NCI-H1417 (cell line): Measurements from ENCODE around the gene NXPH4.

ENCODE experiments used
- DNase-seq, 3 experiments: peaks; one replicate each; lab custom pipeline; 2025; lab: John Stamatoyannopoulos, UW

NXPH4 gene

GRCh38 chr12:57242691-57243454, 26.3 kb downstream of the NXPH4 start:
- DNase-seq: peak; percentile 81 to 98 (median 98)

- peak; percentile 41 to 87 (median 45) for DNase-seq
These were observed 27.1 kb downstream of the NXPH4 start for GRCh38 chr12:57243521-57244311.

GRCh38 chr12:57244312-57244696, 27.7 kb downstream of the NXPH4 start:
- DNase-seq: peak in 1 of 3 experiments; percentile 9

GRCh38 chr12:57247041-57247440, 30.4 kb downstream of the NXPH4 start:
- DNase-seq: no peak

- no peak for DNase-seq
These were observed 32.5 kb downstream of the NXPH4 start for GRCh38 chr12:57248934-57249742.

- DNase-seq: no peak
These were observed 33.9 kb downstream of the NXPH4 start for GRCh38 chr12:57250541-57250940.

- no peak for DNase-seq
These were observed 34.4 kb downstream of the NXPH4 start, which contains the start of gene STAC3 for GRCh38 chr12:57250956-57251355. STAC3 (minus strand) TSS chr12:57251187; CDS start chr12:57249636, 1,551 bp downstream.

- no peak for DNase-seq
These were observed 38.1 kb downstream of the NXPH4 start for GRCh38 chr12:57254506-57255280.

GRCh38 chr12:57255916-57256315, 39.3 kb downstream of the NXPH4 start:
- DNase-seq: no peak

- no peak for DNase-seq
These were observed 42.7 kb downstream of the NXPH4 start for GRCh38 chr12:57258977-57259970.

- peak in 1 of 3 experiments; percentile 51 for DNase-seq
These were observed 43.8 kb downstream of the NXPH4 start for GRCh38 chr12:57260366-57260765.

- DNase-seq: peak; percentile 67 to 97 (median 91)
These were observed 44.9 kb downstream of the NXPH4 start for GRCh38 chr12:57261428-57261865.

- DNase-seq: peak in 1 of 3 experiments; percentile 73
These were observed 45.7 kb downstream of the NXPH4 start for GRCh38 chr12:57262126-57262822.

GRCh38 chr12:57263096-57263495, 46.5 kb downstream of the NXPH4 start:
- DNase-seq: no peak

GRCh38 chr12:57266681-57267080, 50.1 kb downstream of the NXPH4 start:
- DNase-seq: no peak

GRCh38 chr12:57268264-57268663, 51.7 kb downstream of the NXPH4 start:
- DNase-seq: no peak

- DNase-seq: peak in 1 of 3 experiments; percentile 21
These were observed 54.4 kb downstream of the NXPH4 start for GRCh38 chr12:57270966-57271470.

- DNase-seq: peak in 1 of 3 experiments; percentile 66
These were observed 56.0 kb downstream of the NXPH4 start for GRCh38 chr12:57272337-57273151.
